Measurements from ENCODE around the gene MUCL3.
"Not testable (repeated sequence)": the region's sequence is repeated elsewhere in the genome, so short reads cannot be mapped to it uniquely, and the experiment has no call there.

Gene MUCL3

GRCh38 chr6:30981942-30982772 is 41.4 kb downstream of the MUCL3 start:
- DNase-seq, result no peak

- no peak for DNase-seq
These were observed 42.7 kb downstream of the MUCL3 start, which contains the start of gene MUC21 for GRCh38 chr6:30983439-30983838. MUC21 (plus strand) TSS chr6:30983718; CDS start chr6:30983959, 241 bp downstream.

- no peak for DNase-seq
These were observed 44.7 kb downstream of the MUCL3 start for GRCh38 chr6:30985490-30985889.

GRCh38 chr6:30987304-30987703 is 46.5 kb downstream of the MUCL3 start:
- no peak for DNase-seq

- no peak for DNase-seq
These were observed 47.5 kb downstream of the MUCL3 start for GRCh38 chr6:30988209-30988825.

- DNase-seq, result no peak
These were observed 49.8 kb downstream of the MUCL3 start for GRCh38 chr6:30990422-30991086.

GRCh38 chr6:30991891-30992290 is 51.1 kb downstream of the MUCL3 start:
- no peak for DNase-seq

GRCh38 chr6:30997301-30997700 is 56.5 kb downstream of the MUCL3 start:
- no peak for DNase-seq

GRCh38 chr6:30998785-30999184 is 58.0 kb downstream of the MUCL3 start:
- DNase-seq, result no peak

- not testable (repeated sequence) for DNase-seq
These were observed 59.5 kb downstream of the MUCL3 start for GRCh38 chr6:31000067-31000860.

- DNase-seq, result no peak
These were observed 60.6 kb downstream of the MUCL3 start for GRCh38 chr6:31001281-31001888.

- no peak for DNase-seq
These were observed 61.7 kb downstream of the MUCL3 start for GRCh38 chr6:31002471-31002870.

Data from retina (tissue), 1 donor.